ENCODE data around the gene DEPP1. TPM values are rescaled to one million over a fixed set of nuclear protein-coding genes. Genes with fewer than 3 reads are reported as not detected.

DEPP1 gene
- total RNA-seq, 1 experiment from 2014 or later = 1.6 TPM

GRCh38 chr10:44977287-44978212 lies 1.1 kb downstream of the DEPP1 start:
- no peak overlapping the region for H3K27ac Mint-ChIP-seq
- no peaks in the 10 kb centered on the region for H3K9me3 Mint-ChIP-seq
- H3K4me3 Mint-ChIP-seq = no peak overlapping the region
- CTCF ChIA-PET = interaction anchor here (0.8 to 3.7 kb wide), 7 partner anchors 13 to 45 kb away, joined by 3 to 46 read pairs (median 5); partner anchors contain the start of gene RASSF4
- no peak for TF ChIP-seq ESRRA (CRISPR knock-in tag; IDR thresholded peaks at IDR 0.05; ENCODE audit: borderline replicate concordance)
- no peak for TF ChIP-seq NR2C2 (CRISPR knock-in tag; IDR thresholded peaks at IDR 0.05)
- TF ChIP-seq ATF2 (CRISPR knock-in tag; IDR thresholded peaks at IDR 0.05; ENCODE audit: borderline replicate concordance, low read depth) = no peak
- TF ChIP-seq, protein P1, sequence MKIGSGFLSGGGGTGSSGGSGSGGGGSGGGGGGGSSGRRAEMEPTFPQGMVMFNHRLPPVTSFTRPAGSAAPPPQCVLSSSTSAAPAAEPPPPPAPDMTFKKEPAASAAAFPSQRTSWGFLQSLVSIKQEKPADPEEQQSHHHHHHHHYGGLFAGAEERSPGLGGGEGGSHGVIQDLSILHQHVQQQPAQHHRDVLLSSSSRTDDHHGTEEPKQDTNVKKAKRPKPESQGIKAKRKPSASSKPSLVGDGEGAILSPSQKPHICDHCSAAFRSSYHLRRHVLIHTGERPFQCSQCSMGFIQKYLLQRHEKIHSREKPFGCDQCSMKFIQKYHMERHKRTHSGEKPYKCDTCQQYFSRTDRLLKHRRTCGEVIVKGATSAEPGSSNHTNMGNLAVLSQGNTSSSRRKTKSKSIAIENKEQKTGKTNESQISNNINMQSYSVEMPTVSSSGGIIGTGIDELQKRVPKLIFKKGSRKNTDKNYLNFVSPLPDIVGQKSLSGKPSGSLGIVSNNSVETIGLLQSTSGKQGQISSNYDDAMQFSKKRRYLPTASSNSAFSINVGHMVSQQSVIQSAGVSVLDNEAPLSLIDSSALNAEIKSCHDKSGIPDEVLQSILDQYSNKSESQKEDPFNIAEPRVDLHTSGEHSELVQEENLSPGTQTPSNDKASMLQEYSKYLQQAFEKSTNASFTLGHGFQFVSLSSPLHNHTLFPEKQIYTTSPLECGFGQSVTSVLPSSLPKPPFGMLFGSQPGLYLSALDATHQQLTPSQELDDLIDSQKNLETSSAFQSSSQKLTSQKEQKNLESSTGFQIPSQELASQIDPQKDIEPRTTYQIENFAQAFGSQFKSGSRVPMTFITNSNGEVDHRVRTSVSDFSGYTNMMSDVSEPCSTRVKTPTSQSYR (CRISPR knock-in tag; IDR thresholded peaks at IDR 0.05) = no peak
- no peak for TF ChIP-seq ATF3 (CRISPR knock-in tag; conservative IDR thresholded peaks at IDR 0.05)
- TF ChIP-seq, protein P2, sequence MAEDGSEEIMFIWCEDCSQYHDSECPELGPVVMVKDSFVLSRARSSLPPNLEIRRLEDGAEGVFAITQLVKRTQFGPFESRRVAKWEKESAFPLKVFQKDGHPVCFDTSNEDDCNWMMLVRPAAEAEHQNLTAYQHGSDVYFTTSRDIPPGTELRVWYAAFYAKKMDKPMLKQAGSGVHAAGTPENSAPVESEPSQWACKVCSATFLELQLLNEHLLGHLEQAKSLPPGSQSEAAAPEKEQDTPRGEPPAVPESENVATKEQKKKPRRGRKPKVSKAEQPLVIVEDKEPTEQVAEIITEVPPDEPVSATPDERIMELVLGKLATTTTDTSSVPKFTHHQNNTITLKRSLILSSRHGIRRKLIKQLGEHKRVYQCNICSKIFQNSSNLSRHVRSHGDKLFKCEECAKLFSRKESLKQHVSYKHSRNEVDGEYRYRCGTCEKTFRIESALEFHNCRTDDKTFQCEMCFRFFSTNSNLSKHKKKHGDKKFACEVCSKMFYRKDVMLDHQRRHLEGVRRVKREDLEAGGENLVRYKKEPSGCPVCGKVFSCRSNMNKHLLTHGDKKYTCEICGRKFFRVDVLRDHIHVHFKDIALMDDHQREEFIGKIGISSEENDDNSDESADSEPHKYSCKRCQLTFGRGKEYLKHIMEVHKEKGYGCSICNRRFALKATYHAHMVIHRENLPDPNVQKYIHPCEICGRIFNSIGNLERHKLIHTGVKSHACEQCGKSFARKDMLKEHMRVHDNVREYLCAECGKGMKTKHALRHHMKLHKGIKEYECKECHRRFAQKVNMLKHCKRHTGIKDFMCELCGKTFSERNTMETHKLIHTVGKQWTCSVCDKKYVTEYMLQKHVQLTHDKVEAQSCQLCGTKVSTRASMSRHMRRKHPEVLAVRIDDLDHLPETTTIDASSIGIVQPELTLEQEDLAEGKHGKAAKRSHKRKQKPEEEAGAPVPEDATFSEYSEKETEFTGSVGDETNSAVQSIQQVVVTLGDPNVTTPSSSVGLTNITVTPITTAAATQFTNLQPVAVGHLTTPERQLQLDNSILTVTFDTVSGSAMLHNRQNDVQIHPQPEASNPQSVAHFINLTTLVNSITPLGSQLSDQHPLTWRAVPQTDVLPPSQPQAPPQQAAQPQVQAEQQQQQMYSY (CRISPR knock-in tag; IDR thresholded peaks at IDR 0.05) = no peak
- no peak for TF ChIP-seq ERG (CRISPR knock-in tag; IDR thresholded peaks at IDR 0.05)
- TF ChIP-seq, protein P3, sequence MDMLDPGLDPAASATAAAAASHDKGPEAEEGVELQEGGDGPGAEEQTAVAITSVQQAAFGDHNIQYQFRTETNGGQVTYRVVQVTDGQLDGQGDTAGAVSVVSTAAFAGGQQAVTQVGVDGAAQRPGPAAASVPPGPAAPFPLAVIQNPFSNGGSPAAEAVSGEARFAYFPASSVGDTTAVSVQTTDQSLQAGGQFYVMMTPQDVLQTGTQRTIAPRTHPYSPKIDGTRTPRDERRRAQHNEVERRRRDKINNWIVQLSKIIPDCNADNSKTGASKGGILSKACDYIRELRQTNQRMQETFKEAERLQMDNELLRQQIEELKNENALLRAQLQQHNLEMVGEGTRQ (CRISPR knock-in tag; IDR thresholded peaks at IDR 0.05) = no peak
- DNase-seq (ENCODE audit: low spot score) (no peak), ATAC-seq (no peak)
- H3K36me3 Mint-ChIP-seq = no peaks in the 10 kb centered on the region
- H3K27me3 Mint-ChIP-seq (ENCODE audit: low read depth) = peaks cover 12% of the 10 kb centered on the region
- POLR2A ChIA-PET = no interaction called here
- H3K4me1 Mint-ChIP-seq = peaks cover 67% of the 10 kb centered on the region

GRCh38 chr10:44976352-44977198 lies 2.0 kb downstream of the DEPP1 start:
- CTCF ChIA-PET = interaction anchor here (0.9 to 2.3 kb wide), 7 partner anchors 11 to 98 kb away, joined by 5 to 38 read pairs (median 10); partner anchors contain the start of gene ZNF22
- peaks cover 6% of the 10 kb centered on the region for H3K36me3 Mint-ChIP-seq
- DNase-seq (ENCODE audit: low spot score) (no peak), ATAC-seq (no peak)
- no peaks in the 10 kb centered on the region for H3K9me3 Mint-ChIP-seq
- TF ChIP-seq ZNF121 (CRISPR knock-in tag; IDR thresholded peaks at IDR 0.05) (no peak), SOX15 (CRISPR knock-in tag; IDR thresholded peaks at IDR 0.05) (no peak), NFATC4 (CRISPR knock-in tag; IDR thresholded peaks at IDR 0.05) (no peak), GABPB1 (CRISPR knock-in tag; IDR thresholded peaks at IDR 0.05) (peak; percentile 81; the same call in 1 of the 2 replicates), JAZF1 (CRISPR knock-in tag; IDR thresholded peaks at IDR 0.05) (no peak)
- peaks cover 69% of the 10 kb centered on the region for H3K4me1 Mint-ChIP-seq
- no peak overlapping the region for H3K27ac Mint-ChIP-seq
- H3K27me3 Mint-ChIP-seq (ENCODE audit: low read depth) = peaks cover 12% of the 10 kb centered on the region
- H3K4me3 Mint-ChIP-seq = peak overlapping the region; percentile 8; the same call in 1 of the 2 replicates
- POLR2A ChIA-PET = no interaction called here
